Measurements from ENCODE around the gene ALPG.
"Not testable (repeated sequence)": the region's sequence is repeated elsewhere in the genome, so short reads cannot be mapped to it uniquely, and the experiment has no call there.

ALPG gene

DNA sequence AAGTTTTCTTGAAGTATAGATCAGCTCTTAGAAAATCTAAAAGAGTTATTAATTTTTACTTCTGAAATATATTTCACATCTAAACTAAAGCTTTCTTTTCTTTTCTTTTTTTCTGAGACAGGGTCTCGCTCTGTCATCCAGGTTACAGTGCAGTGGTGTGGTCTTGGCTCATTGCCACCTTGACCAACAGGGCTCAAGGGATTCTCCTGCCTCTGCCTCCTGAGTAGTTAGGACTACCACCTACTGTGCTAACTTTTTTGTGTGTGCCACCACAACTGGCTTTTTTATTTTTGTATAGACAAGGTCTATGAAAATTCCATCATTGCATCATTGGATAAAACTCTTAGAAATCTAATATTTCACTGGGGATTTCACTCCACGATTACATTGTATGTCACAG is 10.0 kb upstream of the ALPG start:
- no peak for DNase-seq (ENCODE audit: low read depth)

GRCh38 chr2:232398293-232399034 is 8.2 kb upstream of the ALPG start:
- no peak for DNase-seq (ENCODE audit: low read depth)

- no peak for DNase-seq (ENCODE audit: low read depth)
These were observed 6.2 kb upstream of the ALPG start for GRCh38 chr2:232400256-232401015.

DNA sequence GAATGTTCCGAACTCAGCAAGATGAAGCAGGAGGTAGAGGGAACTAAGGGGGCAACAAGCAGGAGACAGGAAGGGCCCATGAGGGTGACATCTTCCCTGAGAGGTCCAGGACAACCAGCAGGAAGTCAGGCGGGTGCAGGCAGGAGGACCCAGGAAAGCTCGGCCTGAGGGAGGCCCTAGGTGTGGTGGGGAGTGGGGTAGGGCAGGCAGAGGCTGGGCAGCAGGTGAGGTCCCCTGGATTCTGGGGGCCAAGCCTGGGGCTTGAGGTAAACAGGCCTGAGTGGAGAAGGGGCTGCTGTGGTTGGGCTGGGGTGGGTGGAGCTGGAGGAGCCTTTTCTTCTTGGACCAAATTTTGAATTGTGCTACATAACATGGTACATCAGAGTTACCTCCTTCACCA is 4.1 kb upstream of the ALPG start:
- DNase-seq (ENCODE audit: low read depth): no peak

DNA sequence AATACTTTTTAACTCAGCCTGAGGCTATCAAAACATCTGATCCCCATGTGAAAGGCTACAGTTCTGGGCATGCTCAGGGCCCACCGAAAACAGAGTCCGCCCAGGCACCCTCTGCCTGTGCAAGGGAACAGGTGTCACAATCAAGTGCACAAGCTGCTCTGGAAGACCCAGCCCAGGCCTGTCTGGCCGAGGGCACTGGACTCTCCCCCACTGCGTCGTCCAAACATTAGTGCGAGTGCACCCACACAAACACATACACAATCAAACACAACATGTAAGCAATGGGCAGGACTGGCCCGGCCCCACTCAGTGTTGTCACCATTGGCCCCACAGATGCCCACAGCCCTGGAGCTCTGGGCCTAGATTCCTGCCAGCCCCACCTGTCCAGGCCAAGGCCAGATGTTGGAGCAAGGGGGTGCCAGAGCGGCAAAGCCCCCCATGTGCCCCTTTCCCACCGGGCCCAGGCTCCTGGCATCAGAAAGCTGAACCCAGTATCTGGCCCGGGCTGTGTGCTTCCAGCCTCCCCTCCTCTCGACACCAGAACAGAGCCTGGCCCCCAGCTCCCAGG is 617 bp upstream of the ALPG start:
- DNase-seq (ENCODE audit: low read depth): no peak

GRCh38 chr2:232407428-232408150 is 945 bp downstream of the ALPG start:
- DNase-seq (ENCODE audit: low read depth): not testable (repeated sequence)

- not testable (repeated sequence) for DNase-seq (ENCODE audit: low read depth)
These were observed 1.6 kb downstream of the ALPG start for GRCh38 chr2:232408269-232408668.

- not testable (repeated sequence) for DNase-seq (ENCODE audit: low read depth)
These were observed 3.0 kb downstream of the ALPG start for GRCh38 chr2:232409617-232410016.

DNA sequence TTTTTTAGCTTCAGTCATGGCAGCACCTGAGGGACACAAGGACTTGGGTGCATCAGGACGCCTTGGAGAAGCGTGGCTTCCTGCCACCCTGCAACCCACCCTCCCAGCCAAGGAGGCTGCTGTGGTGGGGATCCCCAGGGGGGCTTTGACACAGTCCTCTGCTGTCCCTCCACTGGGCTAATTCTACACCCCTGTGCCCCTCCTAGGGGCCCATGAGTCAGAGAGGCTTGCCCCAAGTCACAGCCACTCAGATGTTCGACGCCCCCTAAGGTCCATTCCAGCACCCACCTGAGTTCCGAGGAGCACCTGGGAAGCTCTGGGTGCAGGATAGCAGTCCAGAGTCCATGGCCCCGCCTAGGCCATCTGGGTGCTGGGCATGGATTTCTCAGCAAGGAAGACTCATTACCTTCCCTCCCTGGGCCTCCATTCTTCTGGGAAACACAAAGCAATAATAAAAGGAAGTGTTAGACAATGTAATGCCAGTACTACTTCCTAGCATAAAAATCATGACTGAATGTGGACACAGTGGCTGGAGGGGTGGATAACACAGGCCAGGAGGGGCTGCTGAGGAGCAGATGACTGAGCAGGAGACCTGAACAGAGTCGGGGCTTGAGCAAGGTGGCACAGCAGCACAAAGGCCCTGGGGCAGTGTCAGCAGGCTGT is 3.7 kb downstream of the ALPG start:
- DNase-seq (ENCODE audit: low read depth): no peak

DNA sequence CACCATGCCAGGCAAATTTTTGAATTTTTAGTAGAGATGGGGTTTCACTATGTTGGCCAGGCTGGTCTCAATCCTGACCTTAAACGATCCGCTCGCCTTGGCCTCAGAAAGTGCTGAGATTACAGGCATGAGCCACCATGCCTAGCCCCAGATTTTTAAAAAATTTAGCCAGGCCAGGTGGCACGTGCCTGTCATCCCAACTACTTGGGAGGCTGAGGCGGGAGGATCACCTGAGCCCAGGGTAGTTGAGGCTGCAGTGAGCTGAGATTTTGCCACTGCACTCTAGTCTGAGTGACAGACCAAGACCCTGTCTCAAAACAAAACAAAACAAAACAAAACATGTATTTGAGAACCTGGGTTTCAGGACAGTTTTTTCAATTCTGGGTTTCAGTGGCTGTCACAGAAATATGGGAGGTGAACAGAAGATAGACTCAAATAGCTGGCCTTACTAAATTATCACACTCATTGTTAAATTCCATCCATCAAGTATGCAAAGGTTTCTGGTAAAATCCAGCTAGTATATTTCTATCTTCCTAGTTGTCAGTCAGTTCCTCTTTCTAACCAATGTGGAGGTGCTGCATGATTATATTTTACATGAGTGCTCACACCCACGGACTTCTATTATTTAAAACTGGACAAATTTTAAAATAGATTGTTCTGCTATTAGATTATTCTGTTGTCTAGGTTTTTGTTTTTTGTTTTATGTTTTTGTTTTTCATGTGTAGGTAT is 5.4 kb downstream of the ALPG start:
- no peak for DNase-seq (ENCODE audit: low read depth)

- no peak for DNase-seq (ENCODE audit: low read depth)
These were observed 6.3 kb downstream of the ALPG start for GRCh38 chr2:232412986-232413385.

GRCh38 chr2:232415138-232415690 is 8.6 kb downstream of the ALPG start:
- DNase-seq (ENCODE audit: low read depth): no peak

- no peak for DNase-seq (ENCODE audit: low read depth)
These were observed 9.3 kb downstream of the ALPG start for GRCh38 chr2:232415736-232416520.

GRCh38 chr2:232416521-232417470 is 10.2 kb downstream of the ALPG start:
- no peak for DNase-seq (ENCODE audit: low read depth)

DNA sequence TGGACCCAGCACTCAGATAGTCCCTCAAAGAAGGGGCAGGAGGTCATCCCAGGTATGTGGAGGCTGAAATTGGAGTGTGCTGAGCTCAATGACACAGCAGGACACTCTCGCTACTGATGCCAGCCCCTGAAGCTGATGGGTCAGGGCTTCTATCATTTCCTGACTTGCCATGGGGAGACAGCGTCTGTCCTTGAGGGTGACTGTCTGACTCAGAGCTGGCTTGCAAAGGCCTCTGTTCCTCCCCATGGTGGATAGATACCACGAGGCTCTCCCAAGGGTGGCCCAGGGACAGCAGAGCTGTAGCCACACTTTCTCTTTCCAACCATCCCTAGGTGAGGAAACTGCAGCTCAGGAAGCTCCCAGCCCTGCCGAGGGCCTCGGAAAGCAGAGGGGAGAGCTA is 10.8 kb downstream of the ALPG start:
- no peak for DNase-seq (ENCODE audit: low read depth)

DNA sequence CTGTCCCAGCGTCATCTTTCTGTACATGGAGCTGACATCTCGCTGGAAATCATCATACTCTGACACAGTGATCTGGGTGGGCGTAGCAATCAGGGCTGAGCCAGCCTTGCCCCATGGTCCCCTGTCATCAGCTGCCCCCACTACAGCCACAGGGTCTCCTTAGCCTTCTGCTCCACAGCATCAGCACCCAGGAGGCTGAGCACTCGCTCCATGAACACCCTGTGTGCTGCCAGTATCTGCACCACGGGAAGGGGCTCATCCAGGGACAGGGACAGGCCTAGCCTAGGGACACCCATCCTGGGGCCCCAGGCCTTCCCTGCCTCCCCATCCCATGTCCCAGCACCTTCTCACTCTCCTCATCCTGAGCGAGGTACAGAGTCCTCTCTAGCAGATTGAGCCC is 11.4 kb downstream of the ALPG start:
- DNase-seq (ENCODE audit: low read depth): no peak

- DNase-seq (ENCODE audit: low read depth): no peak
These were observed 12.0 kb downstream of the ALPG start for GRCh38 chr2:232418466-232419244.
